Liver (tissue), 9 donors: Measurements from ENCODE around the gene ERMP1. TPM values are rescaled to one million over a fixed set of nuclear protein-coding genes. Genes with fewer than 3 reads are reported as not detected.

Source experiments
- DNase-seq: peaks from one replicate; pipeline ENCODE4 v3.0.0-alpha.2; 2017; ENCODE audit warnings: low spot score
- H3K27ac ChIP-seq, 2 donors: one replicate each; pipeline ENCODE4 v1.7.0; 2013; ENCODE audit warnings: inconsistent platforms in 2 of 2, low read length in 2 of 2, control low read depth in 1 of 2, low read depth in 1 of 2, mild to moderate bottlenecking in 1 of 2
- H3K27me3 ChIP-seq, 4 donors: one replicate each; pipeline versions ENCODE4 v1.6.1 to v1.7.0; 2013; ENCODE audit warnings: low read length in 3 of 4, inconsistent platforms in 1 of 4, mild to moderate bottlenecking in 1 of 4, moderate library complexity in 1 of 4; ENCODE audit not compliant: control insufficient read depth in 4 of 4, insufficient read depth in 4 of 4
- H3K36me3 ChIP-seq, 4 donors: one replicate each; pipeline versions ENCODE4 v1.6.1 to v1.7.0; 2013; ENCODE audit warnings: low read length in 3 of 4, mild to moderate bottlenecking in 3 of 4, low read depth in 1 of 4, moderate library complexity in 1 of 4; ENCODE audit not compliant: control insufficient read depth in 4 of 4, insufficient read depth in 3 of 4
- H3K4me1 ChIP-seq, 4 donors: one replicate each; pipeline versions ENCODE4 v1.6.1 to v1.7.0; 2013; ENCODE audit warnings: low read length in 3 of 4, mild to moderate bottlenecking in 3 of 4, moderate library complexity in 1 of 4; ENCODE audit not compliant: control insufficient read depth in 4 of 4, insufficient read depth in 4 of 4
- H3K4me3 ChIP-seq, 3 donors: one replicate each; pipeline versions ENCODE4 v1.6.1 to v1.7.0; 2013; ENCODE audit warnings: low read length in 3 of 3, control low read depth in 1 of 3, low read depth in 1 of 3, mild to moderate bottlenecking in 1 of 3
- H3K9ac ChIP-seq, 2 donors: one replicate each; pipeline ENCODE4 v1.7.0; 2013; ENCODE audit warnings: low read length in 2 of 2, mild to moderate bottlenecking in 2 of 2, moderate library complexity in 2 of 2, control low read depth in 1 of 2, low read depth in 1 of 2
- H3K9me3 ChIP-seq, 4 donors: one replicate each; pipeline versions ENCODE4 v1.6.1 to v1.7.0; 2013; ENCODE audit warnings: low read length in 3 of 4; ENCODE audit not compliant: control insufficient read depth in 4 of 4
- EGR1 ChIP-seq, 2 donors: IDR thresholded peaks; 2 replicates each; pipeline ENCODE4 v1.6.1; 2016 to 2018; ENCODE audit warnings: antibody characterized with exemption in 2 of 2, low read depth in 2 of 2
- FOXA1 ChIP-seq: IDR thresholded peaks from 2 replicates; pipeline ENCODE4 v1.6.1; 2016; ENCODE audit warnings: antibody characterized with exemption
- FOXA2 ChIP-seq: IDR thresholded peaks from 2 replicates; pipeline ENCODE4 v1.6.1; 2016; ENCODE audit warnings: antibody characterized with exemption
- GABPA ChIP-seq, 2 donors: IDR thresholded peaks in 1 of 2; conservative IDR thresholded peaks in 1 of 2; 2 replicates each; pipeline ENCODE4 v1.6.1; 2016; ENCODE audit warnings: antibody characterized with exemption in 2 of 2, mild to moderate bottlenecking in 1 of 2, moderate library complexity in 1 of 2
- HNF4A ChIP-seq, 2 donors: conservative IDR thresholded peaks; 2 replicates each; pipeline ENCODE4 v1.6.1; 2016; ENCODE audit warnings: antibody characterized with exemption in 2 of 2, mild to moderate bottlenecking in 2 of 2
- HNF4G ChIP-seq: IDR thresholded peaks from 2 replicates; pipeline ENCODE4 v1.6.1; 2016; ENCODE audit warnings: antibody characterized with exemption
- JUND ChIP-seq, 2 donors: IDR thresholded peaks; 2 replicates each; pipeline ENCODE4 v1.6.1; 2016; ENCODE audit warnings: antibody characterized with exemption in 2 of 2
- NR2F2 ChIP-seq: IDR thresholded peaks from 2 replicates; pipeline ENCODE4 v1.6.1; 2016; ENCODE audit warnings: antibody characterized with exemption
- RAD21 ChIP-seq, 2 donors: IDR thresholded peaks; 2 replicates each; pipeline ENCODE4 v1.6.1; 2016; ENCODE audit warnings: antibody characterized with exemption in 2 of 2, mild to moderate bottlenecking in 2 of 2
- RXRA ChIP-seq, 2 donors: IDR thresholded peaks; 2 replicates each; pipeline ENCODE4 v1.6.1; 2017 to 2018; ENCODE audit warnings: antibody characterized with exemption in 2 of 2, mild to moderate bottlenecking in 1 of 2
- SP1 ChIP-seq: IDR thresholded peaks from 2 replicates; pipeline ENCODE4 v1.6.1; 2018; ENCODE audit warnings: antibody characterized with exemption, mild to moderate bottlenecking
- TAF1 ChIP-seq: conservative IDR thresholded peaks from 2 replicates; pipeline ENCODE4 v1.6.1; 2016; ENCODE audit warnings: antibody characterized with exemption, mild to moderate bottlenecking
- YY1 ChIP-seq: IDR thresholded peaks from 2 replicates; pipeline ENCODE4 v1.6.1; 2016; ENCODE audit warnings: antibody characterized with exemption, mild to moderate bottlenecking
- WGBS: extraction: QIAGEN DNeasy Blood & Tissue Kit; methylation state at CpG from one replicate; pipeline ENCODE4 v1.1.7; 2013; 5-methylcytosine and 5-hydroxymethylcytosine counted together
- polyA plus RNA-seq, 2 donors: library from polyadenylated mRNA; stranded (reverse) in 1 of 2; unstranded in 1 of 2; fragments of 200-250 nt in 1 of 2; fragments of >200 nt in 1 of 2; fragmentation: Nextera tagmentation in 1 of 2; extraction: Ambion mirVana in 1 of 2; gene quantifications; one replicate each; pipeline versions ENCODE4 v1.2.1 to v1.2.3, GENCODE V29; 2013 to 2015
- total RNA-seq, 2 donors: library from RNA; depleted of rRNA; stranded (reverse); fragments of >200 nt; gene quantifications; one replicate each; pipeline ENCODE4 v1.2.3, GENCODE V29; 2014
- TF ChIP-seq, protein P1 (sequence below): IDR thresholded peaks from 2 replicates; pipeline ENCODE4 v1.6.1; 2016; ENCODE audit warnings: antibody characterized with exemption
- TF ChIP-seq, protein P2 (sequence below): fragments of 150-350 bp; IDR thresholded peaks from 2 replicates; pipeline ENCODE4 v1.5.1; 2017; ENCODE audit warnings: improper control_type of control experiment, low read depth, low read length; ENCODE audit not compliant: missing input control
- TF ChIP-seq, protein P3 (sequence below): IDR thresholded peaks from 2 replicates; pipeline ENCODE4 v1.6.1; 2016; ENCODE audit warnings: antibody characterized with exemption
- TF ChIP-seq, protein P4 (sequence below): IDR thresholded peaks from 2 replicates; pipeline ENCODE4 v1.6.1; 2016; ENCODE audit warnings: antibody characterized with exemption
- TF ChIP-seq, protein P5 (sequence below): IDR thresholded peaks from 2 replicates; pipeline ENCODE4 v1.6.1; 2016; ENCODE audit warnings: antibody characterized with exemption, mild to moderate bottlenecking
- donor health status: healthy.
- donor health status: healthy.
- donor health status: healthy.
- donor health status: healthy.
- donor health status: healthy.

ERMP1 gene
- total and polyA plus RNA-seq, 4 donors = 2.7 to 19.5 (median 9.6) TPM

DNA sequence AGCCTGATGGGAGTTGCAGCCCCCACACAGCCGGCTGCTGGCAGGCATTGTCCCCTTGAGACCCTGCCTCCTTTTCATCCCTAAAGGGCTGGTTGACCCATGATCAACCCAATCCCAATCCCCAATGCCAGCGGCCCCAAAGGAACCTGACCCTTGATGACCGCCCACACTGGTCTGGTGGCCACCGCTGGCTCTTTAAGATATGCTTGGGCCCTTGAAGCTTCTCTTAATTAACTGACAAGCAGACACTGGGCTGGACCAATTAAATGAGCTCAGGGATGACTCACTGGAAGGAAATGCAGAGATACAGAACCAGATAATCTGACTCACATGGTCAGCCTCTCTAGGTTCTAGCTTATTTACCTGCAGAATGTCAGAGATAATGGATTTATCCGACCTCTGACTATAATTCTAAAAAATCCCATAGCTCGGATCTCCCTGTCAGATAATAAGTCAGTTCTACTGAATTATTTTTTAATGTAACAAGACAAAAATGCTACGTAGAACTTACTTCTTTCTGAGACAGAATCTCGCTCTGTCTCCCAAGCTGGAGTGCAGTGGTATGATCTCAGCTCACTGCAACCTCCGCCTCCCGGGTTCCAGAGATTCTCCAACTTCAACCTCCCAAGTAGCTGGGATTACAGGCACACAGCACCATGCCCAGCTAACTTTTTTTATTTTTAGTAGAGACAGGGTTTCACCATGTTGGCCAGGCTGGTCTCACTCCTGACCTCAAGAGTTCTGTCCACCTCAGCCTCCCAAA, 46.7 kb upstream of the ERMP1 start:
- no peak for DNase-seq
- peaks cover 0 to 2% (median 0%) of the 10 kb centered on the region in 4 donors for H3K36me3 ChIP-seq
- H3K9me3 ChIP-seq = no peaks in the 10 kb centered on the region
- H3K27me3 ChIP-seq = no peaks in the 10 kb centered on the region
- no peak overlapping the region for H3K9ac ChIP-seq
- H3K27ac ChIP-seq = no peak overlapping the region
- no peak overlapping the region for H3K4me3 ChIP-seq
- no peaks in the 10 kb centered on the region for H3K4me1 ChIP-seq
- WGBS = 92% methylated on average over 10 of the region's 10 CpGs
- TF ChIP-seq JUND (IDR thresholded peaks at IDR 0.05) (no peak), NR2F2 (no peak), RAD21 (IDR thresholded peaks at IDR 0.05) (no peak), GABPA (IDR thresholded peaks at IDR 0.05 in 1 of 2, conservative IDR thresholded peaks at IDR 0.05 in 1 of 2) (no peak), HNF4A (conservative IDR thresholded peaks at IDR 0.05) (no peak), TAF1 (no peak), YY1 (no peak), SP1 (no peak), RXRA (IDR thresholded peaks at IDR 0.05) (no peak), EGR1 (IDR thresholded peaks at IDR 0.05; ENCODE audit: low read depth in 2 of 2) (no peak), FOXA2 (no peak), HNF4G (no peak)
- TF ChIP-seq, protein P1, sequence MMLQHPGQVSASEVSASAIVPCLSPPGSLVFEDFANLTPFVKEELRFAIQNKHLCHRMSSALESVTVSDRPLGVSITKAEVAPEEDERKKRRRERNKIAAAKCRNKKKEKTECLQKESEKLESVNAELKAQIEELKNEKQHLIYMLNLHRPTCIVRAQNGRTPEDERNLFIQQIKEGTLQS = no peak
- TF ChIP-seq, protein P2, sequence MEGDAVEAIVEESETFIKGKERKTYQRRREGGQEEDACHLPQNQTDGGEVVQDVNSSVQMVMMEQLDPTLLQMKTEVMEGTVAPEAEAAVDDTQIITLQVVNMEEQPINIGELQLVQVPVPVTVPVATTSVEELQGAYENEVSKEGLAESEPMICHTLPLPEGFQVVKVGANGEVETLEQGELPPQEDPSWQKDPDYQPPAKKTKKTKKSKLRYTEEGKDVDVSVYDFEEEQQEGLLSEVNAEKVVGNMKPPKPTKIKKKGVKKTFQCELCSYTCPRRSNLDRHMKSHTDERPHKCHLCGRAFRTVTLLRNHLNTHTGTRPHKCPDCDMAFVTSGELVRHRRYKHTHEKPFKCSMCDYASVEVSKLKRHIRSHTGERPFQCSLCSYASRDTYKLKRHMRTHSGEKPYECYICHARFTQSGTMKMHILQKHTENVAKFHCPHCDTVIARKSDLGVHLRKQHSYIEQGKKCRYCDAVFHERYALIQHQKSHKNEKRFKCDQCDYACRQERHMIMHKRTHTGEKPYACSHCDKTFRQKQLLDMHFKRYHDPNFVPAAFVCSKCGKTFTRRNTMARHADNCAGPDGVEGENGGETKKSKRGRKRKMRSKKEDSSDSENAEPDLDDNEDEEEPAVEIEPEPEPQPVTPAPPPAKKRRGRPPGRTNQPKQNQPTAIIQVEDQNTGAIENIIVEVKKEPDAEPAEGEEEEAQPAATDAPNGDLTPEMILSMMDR = no peak
- TF ChIP-seq, protein P3, sequence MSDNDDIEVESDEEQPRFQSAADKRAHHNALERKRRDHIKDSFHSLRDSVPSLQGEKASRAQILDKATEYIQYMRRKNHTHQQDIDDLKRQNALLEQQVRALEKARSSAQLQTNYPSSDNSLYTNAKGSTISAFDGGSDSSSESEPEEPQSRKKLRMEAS = no peak
- TF ChIP-seq, protein P4, sequence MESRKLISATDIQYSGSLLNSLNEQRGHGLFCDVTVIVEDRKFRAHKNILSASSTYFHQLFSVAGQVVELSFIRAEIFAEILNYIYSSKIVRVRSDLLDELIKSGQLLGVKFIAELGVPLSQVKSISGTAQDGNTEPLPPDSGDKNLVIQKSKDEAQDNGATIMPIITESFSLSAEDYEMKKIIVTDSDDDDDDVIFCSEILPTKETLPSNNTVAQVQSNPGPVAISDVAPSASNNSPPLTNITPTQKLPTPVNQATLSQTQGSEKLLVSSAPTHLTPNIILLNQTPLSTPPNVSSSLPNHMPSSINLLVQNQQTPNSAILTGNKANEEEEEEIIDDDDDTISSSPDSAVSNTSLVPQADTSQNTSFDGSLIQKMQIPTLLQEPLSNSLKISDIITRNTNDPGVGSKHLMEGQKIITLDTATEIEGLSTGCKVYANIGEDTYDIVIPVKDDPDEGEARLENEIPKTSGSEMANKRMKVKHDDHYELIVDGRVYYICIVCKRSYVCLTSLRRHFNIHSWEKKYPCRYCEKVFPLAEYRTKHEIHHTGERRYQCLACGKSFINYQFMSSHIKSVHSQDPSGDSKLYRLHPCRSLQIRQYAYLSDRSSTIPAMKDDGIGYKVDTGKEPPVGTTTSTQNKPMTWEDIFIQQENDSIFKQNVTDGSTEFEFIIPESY = no peak

DNA sequence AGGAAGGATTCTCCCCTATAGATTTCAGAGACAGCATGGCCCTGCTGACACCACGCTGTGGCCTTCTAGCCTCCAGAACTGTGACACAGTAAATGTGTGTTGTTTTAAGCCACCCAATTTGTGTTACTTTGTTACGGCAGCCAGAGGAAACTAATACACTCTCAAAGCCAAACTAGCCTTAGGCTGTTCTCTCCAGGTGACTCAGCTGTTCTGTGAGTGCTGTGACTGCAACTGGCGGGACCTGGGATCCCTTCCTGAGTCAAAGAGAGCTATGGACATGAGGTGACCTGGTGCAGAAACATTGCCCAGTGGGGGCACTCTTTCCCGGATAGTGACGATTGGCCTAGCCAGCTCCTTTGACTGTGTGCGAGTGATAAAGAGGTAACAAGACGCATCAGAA, 43.8 kb upstream of the ERMP1 start:
- H3K27ac ChIP-seq = no peak overlapping the region
- H3K9ac ChIP-seq = no peak overlapping the region
- H3K27me3 ChIP-seq = no peaks in the 10 kb centered on the region
- no peaks in the 10 kb centered on the region for H3K9me3 ChIP-seq
- peaks cover 0 to 2% (median 0%) of the 10 kb centered on the region in 4 donors for H3K36me3 ChIP-seq
- 95% methylated on average over 7 of the region's 7 CpGs for WGBS
- no peak overlapping the region for H3K4me3 ChIP-seq
- no peak for DNase-seq
- H3K4me1 ChIP-seq = no peaks in the 10 kb centered on the region
- TF ChIP-seq HNF4G (no peak), HNF4A (conservative IDR thresholded peaks at IDR 0.05) (no peak), TAF1 (no peak), FOXA1 (no peak), FOXA2 (no peak), SP1 (no peak), YY1 (no peak), RXRA (IDR thresholded peaks at IDR 0.05) (no peak), EGR1 (IDR thresholded peaks at IDR 0.05; ENCODE audit: low read depth in 2 of 2) (no peak), NR2F2 (no peak), RAD21 (IDR thresholded peaks at IDR 0.05) (no peak), JUND (IDR thresholded peaks at IDR 0.05) (no peak)
- TF ChIP-seq, protein P2 = no peak
- TF ChIP-seq, protein P5, sequence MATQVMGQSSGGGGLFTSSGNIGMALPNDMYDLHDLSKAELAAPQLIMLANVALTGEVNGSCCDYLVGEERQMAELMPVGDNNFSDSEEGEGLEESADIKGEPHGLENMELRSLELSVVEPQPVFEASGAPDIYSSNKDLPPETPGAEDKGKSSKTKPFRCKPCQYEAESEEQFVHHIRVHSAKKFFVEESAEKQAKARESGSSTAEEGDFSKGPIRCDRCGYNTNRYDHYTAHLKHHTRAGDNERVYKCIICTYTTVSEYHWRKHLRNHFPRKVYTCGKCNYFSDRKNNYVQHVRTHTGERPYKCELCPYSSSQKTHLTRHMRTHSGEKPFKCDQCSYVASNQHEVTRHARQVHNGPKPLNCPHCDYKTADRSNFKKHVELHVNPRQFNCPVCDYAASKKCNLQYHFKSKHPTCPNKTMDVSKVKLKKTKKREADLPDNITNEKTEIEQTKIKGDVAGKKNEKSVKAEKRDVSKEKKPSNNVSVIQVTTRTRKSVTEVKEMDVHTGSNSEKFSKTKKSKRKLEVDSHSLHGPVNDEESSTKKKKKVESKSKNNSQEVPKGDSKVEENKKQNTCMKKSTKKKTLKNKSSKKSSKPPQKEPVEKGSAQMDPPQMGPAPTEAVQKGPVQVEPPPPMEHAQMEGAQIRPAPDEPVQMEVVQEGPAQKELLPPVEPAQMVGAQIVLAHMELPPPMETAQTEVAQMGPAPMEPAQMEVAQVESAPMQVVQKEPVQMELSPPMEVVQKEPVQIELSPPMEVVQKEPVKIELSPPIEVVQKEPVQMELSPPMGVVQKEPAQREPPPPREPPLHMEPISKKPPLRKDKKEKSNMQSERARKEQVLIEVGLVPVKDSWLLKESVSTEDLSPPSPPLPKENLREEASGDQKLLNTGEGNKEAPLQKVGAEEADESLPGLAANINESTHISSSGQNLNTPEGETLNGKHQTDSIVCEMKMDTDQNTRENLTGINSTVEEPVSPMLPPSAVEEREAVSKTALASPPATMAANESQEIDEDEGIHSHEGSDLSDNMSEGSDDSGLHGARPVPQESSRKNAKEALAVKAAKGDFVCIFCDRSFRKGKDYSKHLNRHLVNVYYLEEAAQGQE = no peak
- TF ChIP-seq, protein P1 = no peak
- TF ChIP-seq, protein P3 = no peak
